ENCODE data around the gene SEPTIN3.

DNA sequence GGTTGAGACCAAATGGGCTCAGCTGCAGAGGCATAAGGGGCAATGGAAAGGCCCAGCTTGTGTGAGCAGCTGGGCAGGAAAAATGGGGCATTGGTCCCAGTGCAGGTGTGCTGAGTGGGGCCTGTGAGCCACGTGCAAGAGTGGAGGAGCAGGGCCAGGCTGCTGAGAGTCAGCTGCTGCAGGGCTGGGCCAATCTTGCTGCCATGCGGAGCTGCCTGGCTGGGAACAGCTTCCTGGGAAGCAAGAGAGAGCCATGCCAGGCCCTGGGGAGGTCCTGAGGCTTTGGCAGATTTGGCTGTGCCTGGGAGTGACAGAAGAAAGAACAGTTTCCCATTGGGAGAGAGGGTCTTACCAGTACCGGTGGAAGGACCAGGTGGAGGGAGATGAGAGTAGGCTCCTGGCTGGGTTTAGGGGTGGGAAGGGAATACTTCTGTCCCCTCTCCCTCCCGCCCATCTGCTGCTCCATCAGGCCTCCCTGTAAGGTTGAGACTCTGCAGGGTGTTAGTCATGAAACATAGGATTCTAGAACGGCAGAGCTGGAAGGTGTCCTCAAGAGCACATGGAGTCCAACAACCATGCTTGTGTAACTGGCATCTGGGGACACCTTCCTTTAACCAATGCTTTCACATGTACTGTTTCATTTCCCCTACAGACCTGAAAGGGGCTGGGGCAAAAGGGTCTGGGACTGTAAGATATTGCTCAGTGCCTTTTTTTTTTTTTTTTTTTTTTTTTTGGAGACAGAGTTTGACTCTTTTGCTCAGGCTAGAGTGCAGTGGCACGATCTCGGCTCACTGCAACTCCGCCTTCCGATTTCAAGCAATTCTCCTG is 10.4 kb downstream of the SEPTIN3 start:
- TF ChIP-seq CTCF (conservative IDR thresholded peaks at IDR 0.05; ENCODE audit: low read length) (no peak), EZH2phosphoT487 (IDR thresholded peaks at IDR 0.05; ENCODE audit: borderline replicate concordance, low read depth, low read length) (no peak)
